Ammon's horn (tissue), 1 donor: ENCODE data around the gene KRT6B.
"Not testable (repeated sequence)": the region's sequence is repeated elsewhere in the genome, so short reads cannot be mapped to it uniquely, and the experiment has no call there.

ENCODE experiments used
- DNase-seq: peaks from one replicate; pipeline ENCODE4 v3.0.0-alpha.2; 2016; ENCODE audit warnings: low spot score

The KRT6B gene

GRCh38 chr12:52452101-52452500, at the start of gene KRT6B:
Gene KRT6B (minus strand): TSS chr12:52452146. CDS start chr12:52452078, 68 bp downstream.
- no peak for DNase-seq

- DNase-seq, result no peak
These were observed 49.5 kb upstream of the KRT6B start for GRCh38 chr12:52501490-52501889.

GRCh38 chr12:52500574-52500973, 48.6 kb upstream of the KRT6B start:
- DNase-seq, result not testable (repeated sequence)

- DNase-seq, result no peak
These were observed 48.0 kb upstream of the KRT6B start for GRCh38 chr12:52499806-52500560.

- DNase-seq, result no peak
These were observed 47.0 kb upstream of the KRT6B start for GRCh38 chr12:52498946-52499345.

GRCh38 chr12:52497975-52498374, 46.0 kb upstream of the KRT6B start:
- no peak for DNase-seq

GRCh38 chr12:52496590-52497071, 44.7 kb upstream of the KRT6B start:
- no peak for DNase-seq

GRCh38 chr12:52496054-52496453, 44.1 kb upstream of the KRT6B start:
- DNase-seq, result no peak

- no peak for DNase-seq
These were observed 43.4 kb upstream of the KRT6B start for GRCh38 chr12:52495389-52495788.

- no peak for DNase-seq
These were observed 42.6 kb upstream of the KRT6B start for GRCh38 chr12:52494518-52494917.

- DNase-seq, result no peak
These were observed 42.2 kb upstream of the KRT6B start for GRCh38 chr12:52494100-52494499.

GRCh38 chr12:52493172-52493571, 41.2 kb upstream of the KRT6B start, which contains the start of gene KRT6A:
Gene KRT6A (minus strand): TSS chr12:52493257. CDS start chr12:52493188, 69 bp downstream.
- no peak for DNase-seq

GRCh38 chr12:52492405-52492804, 40.5 kb upstream of the KRT6B start:
- DNase-seq, result not testable (repeated sequence)

- DNase-seq, result not testable (repeated sequence)
These were observed 39.5 kb upstream of the KRT6B start for GRCh38 chr12:52491495-52491894.

GRCh38 chr12:52488736-52489135, 36.8 kb upstream of the KRT6B start:
- DNase-seq, result no peak

GRCh38 chr12:52487744-52488443, 35.9 kb upstream of the KRT6B start:
- not testable (repeated sequence) for DNase-seq

- DNase-seq, result no peak
These were observed 35.3 kb upstream of the KRT6B start for GRCh38 chr12:52487211-52487610.

GRCh38 chr12:52486166-52487105, 34.5 kb upstream of the KRT6B start:
- DNase-seq, result no peak

GRCh38 chr12:52480073-52480472, 28.1 kb upstream of the KRT6B start:
- DNase-seq, result no peak

GRCh38 chr12:52477651-52478050, 25.7 kb upstream of the KRT6B start:
- DNase-seq, result no peak

GRCh38 chr12:52474212-52474611, 22.3 kb upstream of the KRT6B start:
- no peak for DNase-seq

GRCh38 chr12:52473768-52474167, 21.8 kb upstream of the KRT6B start, which contains the start of gene KRT6C:
Gene KRT6C (minus strand): TSS chr12:52473805. CDS start chr12:52473737, 68 bp downstream.
- DNase-seq, result no peak
